Measurements from ENCODE around the gene GNG7.
"Not testable (repeated sequence)": the region's sequence is repeated elsewhere in the genome, so short reads cannot be mapped to it uniquely, and the experiment has no call there.

The GNG7 gene

DNA sequence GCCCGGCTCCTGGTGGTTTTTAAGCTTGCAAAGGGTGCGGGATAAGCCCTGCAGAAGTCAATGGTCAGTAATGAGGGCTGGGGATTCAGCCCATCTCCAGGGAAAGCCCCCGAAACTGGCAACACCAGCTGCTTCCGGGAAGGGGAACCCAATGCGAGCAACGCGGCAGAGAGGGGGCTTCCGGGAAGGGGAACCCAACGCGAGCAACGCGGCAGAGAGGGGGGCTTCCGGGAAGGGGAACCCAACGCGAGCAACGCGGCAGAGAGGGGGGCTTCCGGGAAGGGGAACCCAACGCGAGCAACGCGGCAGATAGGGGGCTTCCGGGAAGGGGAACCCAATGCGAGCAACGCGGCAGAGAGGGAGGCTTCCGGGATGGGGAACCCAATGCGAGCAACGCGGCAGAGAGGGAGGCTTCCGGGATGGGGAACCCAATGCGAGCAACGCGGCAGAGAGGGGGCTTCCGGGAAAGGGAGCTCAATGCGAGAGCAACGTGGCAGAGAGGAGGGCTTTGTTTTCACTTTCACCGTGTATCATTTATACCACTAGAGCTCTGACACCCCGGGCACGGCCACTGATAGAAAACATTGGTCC lies 80.0 kb downstream of the GNG7 start:
- not testable (repeated sequence) for DNase-seq (ENCODE audit: low read depth in 2 of 2)

DNA sequence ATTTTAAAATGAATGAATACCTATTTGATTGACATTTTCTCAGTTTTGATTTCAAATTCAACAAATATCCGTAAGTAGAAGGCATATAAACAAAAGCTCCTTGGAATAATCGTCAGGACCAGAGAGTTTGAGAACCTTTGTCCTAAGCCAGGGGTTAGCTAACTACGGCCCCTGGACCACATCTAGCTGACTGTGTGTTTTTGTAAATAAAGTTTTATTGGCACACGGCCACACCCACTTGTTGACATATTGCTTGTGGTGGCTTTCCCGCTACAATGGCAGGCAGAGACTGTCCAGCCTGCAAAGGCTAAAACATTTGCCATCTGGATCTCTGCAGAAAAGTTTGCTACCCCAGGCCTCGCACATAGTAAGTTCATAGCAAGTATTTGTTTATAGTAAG lies 83.4 kb downstream of the GNG7 start:
- DNase-seq (ENCODE audit: low read depth in 2 of 2), result no peak

DNA sequence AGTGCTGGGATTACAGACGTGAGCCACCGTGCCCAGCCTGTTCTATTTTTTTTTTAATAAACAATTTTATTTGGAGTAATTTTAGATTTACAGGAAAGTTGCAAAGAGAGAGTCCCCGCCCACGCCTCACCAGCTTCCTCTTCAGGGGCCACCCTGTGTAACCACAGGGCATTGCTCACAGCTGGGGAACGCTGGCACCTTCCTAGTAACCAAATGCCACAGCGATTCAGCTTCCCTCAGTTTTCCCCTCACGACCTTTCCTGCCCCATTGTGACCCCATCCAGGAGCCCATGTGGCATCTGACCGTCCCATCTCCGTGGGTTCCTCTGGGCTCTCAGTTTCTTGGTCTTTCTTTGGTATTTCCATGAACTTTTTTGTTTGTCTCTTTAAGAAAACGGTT lies 83.9 kb downstream of the GNG7 start:
- DNase-seq (ENCODE audit: low read depth in 2 of 2), result peak; percentile 82 to 83

DNA sequence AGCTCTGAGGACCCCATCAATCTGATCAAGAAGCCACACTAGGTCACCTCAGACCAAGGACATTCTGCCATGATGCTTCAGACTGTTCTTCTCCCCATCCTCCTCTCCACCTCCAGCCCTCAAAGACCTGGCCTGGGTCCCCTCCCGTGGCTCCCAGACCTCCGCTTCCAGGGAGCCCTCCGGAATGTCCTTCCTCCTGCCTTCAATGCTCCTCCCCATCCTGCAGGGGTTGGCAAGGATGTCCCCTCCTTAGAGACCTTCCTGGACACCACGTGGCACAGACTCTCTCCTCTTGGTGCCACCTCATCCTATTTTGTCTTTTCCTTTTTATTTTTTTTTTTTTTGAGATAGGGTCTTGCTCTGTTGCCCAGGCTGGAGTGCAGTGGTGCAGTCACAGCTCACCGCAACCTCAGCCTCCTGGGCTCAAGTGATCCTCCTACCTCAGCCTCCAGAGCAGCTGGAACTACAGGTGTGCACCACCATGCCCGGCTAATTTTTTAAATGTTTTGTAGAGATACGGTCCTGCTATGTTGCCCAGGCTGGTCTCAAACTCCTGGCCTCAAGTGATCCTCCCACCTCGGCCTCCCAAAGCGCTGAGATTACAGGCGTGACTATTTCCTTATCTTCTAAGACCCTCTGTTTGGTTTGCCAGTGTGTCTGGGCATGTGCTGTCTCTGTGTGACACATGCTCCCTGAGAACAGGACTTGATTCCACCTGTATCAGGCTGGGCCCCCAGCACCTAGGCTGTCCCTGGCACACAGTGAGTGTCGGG lies 84.9 kb downstream of the GNG7 start:
- DNase-seq (ENCODE audit: low read depth in 2 of 2), result no peak

DNA sequence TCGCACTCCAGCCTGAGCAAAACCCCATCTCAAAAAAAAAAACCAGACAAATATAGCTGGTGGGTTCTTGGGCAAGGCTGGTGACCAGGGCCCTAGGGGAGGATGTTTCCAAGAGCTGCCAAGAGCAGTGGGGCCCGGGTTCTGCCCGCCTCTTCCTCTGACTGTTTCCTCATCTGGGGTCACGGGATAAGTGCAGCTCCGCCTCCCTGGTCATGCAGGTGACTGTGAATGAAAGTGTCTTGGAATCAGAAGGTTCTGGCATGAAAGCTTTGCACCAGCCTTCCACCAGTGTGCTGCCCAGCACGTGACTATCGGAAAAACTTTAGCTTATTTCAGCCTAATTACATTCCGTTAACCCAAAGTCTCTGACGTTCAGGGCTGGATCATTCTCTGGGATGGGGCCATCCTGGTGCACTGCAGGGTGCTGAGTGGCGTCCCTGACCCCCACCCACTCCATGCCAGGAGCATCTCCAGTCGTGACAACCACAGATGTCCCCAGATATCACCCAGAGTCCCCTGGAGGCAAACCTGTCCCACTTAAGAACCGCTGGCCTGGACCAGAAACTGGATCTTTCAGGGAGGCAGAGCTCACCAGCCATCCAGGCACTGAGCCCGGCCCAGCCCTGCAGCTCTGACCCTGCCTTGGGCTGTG lies 85.6 kb downstream of the GNG7 start:
- DNase-seq (ENCODE audit: low read depth in 2 of 2), result no peak

DNA sequence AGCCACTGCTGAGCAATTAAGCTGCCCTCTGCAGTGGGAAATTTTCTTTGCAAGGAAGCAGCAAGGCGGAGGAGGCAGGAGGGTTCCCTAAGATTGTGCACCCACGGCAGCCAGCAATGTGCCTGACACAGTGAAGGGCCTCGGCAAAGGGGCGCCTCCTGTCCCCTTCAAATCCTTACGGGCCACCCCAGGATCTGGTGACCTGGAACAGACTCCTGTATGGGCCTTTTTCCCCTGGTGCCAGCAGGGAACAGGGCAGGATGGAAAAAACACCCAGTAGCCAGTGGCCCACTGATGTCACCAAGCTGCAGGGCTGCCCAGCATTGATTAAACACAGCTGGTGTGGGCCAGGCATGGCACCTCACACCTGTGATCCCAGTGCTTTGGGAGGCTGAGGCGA lies 86.7 kb downstream of the GNG7 start:
- no peak for DNase-seq (ENCODE audit: low read depth in 2 of 2)

DNA sequence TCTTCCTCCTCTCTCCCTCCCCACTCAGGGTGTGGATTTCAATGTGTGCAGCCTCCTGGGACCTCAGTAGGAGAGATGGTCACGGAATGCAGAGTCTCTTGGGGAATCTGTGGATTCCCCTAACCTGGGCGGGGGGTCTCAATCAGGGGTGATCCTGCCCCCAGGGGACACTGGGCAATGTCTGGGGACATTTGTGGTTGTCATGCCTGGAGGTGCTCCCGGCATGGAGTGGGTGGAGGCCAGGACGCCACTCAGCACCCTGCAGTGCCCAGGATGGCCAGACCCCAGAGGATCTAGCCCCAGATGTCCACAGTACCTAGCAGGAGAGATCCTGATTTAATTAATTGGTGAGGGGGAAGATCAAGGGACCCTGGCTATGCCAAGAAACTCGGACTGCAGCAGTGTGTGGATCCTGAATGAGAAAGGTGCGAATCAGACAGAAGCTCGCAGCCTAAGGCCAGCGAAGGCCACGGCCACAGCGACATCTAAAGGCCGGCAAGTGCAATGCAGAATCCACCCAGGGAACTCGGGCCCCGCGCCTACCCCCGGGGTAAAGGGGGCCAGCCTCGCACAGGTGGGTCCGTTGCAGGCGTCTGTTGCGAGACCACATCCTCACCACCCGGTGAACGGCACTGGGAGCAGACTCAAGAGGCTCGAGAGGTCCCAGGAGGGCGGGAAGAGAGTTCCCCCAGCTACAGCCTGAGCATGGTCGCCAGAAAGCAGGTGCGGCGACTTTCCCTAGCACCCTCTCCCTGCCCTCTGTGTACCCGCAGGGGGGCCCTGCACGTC lies 88.8 kb downstream of the GNG7 start:
- DNase-seq (ENCODE audit: low read depth in 2 of 2), result peak; percentile 56 to 58

DNA sequence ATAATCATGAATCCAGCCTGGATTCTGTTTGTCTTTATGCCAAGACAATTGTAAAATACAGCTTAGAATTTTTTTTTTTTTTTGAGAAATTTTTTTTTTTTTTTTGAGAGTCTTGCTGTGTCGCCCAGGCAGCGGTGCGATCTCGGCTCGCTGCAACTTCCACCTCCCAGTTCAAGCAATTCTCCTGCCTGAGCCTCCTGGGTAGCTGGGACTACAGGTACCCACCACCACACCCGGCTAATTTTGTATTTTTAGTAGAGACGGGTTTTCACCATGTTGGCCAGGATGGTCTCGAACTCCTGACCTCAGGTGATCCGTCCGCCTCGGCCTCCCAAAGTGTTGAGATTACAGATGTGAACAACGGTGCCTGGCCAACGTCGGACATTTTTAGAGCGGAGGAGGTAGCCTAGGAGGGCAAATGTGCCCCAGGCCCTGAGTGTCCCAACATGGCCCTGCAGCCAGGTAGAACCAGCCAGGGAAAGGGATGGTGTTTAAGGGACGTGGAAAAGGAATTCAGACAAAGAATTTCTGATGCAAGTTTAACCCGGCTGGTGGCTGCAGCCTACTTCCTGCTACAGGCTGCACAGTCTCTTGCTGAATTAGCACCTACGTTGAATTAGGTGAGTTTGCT lies 89.8 kb downstream of the GNG7 start:
- DNase-seq (ENCODE audit: low read depth in 2 of 2), result no peak

DNA sequence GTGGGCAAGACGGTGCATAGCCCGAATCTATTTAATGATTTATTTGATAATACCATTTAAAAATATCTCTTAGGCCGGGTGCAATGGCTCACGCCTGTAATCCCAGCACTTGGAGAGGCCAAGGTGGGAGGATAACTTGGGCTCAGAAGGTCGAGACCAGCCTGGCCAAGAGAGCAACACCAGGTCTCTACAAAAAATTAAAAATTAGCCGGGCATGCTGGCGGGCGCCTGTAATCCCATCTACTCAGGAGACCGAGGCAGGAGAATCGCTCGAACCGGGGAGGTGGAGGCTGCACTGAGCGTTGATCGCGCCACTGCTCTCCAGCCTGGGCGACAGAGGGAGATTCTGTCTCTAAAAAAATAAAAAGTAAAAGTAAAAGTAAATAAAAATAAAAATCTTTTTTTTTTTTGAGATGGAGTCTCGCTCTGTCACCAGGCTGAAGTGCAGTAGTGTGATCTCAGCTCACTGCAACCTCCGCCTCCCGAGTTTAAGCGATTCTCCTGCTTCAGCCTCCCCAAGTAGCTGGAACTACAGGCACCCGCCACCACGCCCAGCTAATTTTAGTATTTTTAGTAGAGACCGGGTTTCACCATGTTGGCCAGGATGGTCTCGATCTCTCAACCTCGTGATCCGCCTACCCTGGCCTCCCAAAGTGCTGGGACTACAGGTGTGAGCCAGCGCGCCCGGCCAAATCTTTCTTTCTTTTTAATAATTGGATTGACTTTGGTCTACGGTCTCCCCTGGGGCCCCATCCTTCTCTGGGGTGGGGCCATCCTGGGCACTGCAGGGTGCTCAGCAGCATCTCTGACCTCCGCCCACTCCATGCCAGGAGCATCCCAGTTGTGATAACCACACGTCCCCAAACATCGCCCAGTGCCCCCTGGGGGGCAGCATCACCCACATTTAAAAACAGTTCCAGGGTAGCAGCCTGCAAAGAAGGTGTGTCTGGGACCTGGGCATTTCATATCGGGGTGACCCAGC lies 90.7 kb downstream of the GNG7 start:
- DNase-seq (ENCODE audit: low read depth in 2 of 2), result no peak

DNA sequence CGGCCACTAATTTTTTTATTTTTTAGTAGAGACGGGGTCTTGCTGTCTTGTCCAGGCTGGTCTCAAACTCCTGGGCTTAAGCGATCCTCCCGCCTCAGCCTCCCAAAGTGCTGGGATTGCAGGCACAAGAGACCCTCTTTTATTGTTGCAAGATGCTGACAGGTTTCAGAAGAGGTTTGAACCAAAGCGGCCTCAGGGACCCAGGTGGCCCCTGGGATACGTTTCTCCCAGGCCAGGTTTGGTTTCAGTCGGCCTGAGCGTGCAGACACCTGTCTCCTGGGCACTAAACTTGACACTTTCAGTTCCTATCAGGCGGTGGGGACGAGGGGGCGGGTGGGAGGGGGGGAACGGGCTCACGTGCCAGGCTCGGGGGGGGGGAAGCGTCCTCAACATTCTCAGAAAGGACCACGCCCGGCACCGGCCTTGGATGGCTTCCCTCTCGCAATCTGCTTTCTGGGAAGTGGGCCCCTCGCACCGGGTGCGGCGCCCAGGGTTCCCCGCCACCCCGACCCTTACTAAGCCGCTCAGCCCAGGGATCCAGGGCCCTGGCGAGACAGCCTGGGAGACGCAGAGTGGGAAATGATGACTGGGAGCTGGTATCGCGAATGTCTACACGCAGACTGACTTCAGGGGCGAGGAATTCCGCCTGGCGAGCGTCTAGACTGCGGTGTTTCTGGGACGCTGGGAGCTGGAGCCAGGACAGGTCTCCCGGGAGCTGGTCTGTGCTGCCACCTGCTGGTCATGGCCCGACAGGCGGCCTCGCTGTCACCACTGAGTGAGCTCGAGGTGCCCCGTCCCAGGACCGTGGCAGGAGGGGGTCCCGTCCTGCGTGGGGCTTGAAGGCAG lies 91.6 kb downstream of the GNG7 start:
- peak; percentile 89 to 93 for DNase-seq (ENCODE audit: low read depth in 2 of 2)

DNA sequence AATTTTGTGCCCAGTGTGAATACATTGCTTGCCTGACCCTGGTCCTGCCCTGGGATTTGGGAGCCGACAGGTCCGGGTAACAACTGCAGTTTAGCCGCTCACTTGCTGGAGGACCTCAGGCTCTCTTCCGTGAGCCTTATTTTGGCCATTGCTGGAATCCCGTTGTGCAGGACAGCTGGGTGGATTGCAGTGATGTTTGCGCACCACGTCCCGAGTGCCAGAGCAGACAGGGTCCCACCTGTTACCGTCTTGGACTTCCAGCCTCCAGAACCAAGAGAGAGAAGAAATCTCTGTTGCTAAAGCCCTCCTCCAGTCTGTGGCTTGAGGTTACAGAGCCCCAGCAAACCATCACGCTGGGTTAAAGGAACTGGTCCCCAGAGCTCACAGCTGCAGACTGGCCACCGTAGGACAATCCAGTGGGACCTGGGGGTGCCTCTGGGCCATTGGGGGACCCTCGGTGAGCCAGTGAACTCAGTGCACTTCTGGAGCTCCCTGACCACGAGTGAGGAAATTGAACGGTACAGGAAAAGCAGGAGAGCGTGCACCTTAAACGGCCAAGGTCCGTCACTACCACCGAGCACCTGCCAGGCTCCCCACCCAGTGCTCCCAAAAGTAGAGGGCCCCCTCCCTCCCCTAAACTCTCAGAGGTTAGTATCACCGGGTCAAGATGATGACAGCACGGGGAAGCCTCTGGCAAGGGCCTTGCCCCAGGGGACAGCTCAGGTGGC lies 92.9 kb downstream of the GNG7 start:
- DNase-seq (ENCODE audit: low read depth in 2 of 2), result no peak

DNA sequence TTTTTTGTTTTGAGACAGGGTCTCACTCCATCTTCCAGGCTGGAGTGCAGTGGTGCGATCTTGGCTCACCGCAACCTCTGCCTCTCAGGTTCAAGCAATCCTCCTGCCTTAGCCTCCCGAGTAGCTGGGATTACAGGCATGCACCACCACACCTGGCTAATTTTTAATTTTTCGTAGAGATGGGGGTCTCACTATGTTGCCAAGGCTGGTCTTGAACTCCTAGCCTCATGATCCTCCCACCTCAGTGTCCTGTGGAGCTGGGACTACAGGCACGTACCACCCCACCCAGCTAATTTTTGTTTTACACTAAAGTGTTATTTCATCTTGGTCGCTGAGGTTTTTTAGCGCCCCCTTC lies 93.5 kb downstream of the GNG7 start:
- not testable (repeated sequence) for DNase-seq (ENCODE audit: low read depth in 2 of 2)

DNA sequence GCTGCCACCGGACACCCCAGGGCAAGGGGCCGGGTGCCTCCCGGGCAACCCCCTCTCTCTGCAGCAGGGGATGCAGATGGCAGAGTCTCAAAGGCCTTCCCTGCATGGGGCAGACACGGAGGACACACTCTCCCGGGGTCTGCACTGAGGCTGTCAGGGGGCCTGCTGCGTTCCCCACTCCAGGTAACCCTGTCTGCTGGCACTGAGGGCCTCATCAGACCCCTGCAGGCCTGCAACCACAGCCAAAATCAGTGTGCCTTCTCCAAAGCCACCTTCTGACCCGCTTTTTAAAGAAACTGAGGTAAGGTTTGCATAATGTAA lies 93.9 kb downstream of the GNG7 start:
- DNase-seq (ENCODE audit: low read depth in 2 of 2), result no peak

DNA sequence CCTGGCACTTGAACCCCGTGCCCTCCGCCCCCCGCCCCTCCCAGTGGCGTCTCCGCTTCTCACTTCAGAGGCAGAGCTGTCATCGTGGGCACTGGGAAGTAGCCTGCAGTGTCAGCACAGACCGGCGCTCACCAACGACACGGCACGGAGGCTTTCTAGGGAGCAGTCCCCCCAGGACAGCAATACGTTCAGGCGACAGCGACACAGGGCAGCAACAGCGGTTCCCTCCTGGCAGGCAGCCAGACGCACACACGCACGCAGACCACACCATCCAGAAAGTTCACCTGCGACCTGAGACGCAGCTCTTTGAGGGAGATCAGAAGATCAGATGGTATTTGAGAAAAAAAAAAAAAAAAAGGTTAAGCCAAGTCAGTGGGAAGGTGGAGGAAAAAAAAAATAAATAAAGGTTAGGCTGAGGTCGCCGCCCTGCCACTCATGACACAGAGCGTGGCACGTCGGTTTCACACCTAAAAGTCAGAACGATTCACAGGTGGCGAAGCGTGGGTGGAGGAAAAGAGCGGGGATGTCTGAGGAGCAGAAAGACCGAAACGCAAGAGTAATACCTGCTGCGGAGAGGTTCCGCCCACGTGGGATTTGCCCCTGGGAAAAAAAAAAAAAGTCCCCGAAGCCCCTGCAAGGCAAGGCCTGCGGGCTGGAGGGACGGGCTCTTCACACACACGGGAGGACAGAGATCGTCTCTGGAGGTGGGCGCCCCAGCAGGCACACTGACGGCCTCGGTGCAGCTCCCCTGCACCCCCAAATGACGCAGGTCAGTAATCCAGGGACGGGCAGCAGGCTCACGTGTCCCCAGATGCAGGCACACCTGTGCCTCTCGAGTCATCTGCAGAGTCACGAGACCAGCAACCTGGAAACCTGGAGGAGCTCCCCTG lies 94.5 kb downstream of the GNG7 start:
- DNase-seq (ENCODE audit: low read depth in 2 of 2), result peak; percentile 82 to 89

DNA sequence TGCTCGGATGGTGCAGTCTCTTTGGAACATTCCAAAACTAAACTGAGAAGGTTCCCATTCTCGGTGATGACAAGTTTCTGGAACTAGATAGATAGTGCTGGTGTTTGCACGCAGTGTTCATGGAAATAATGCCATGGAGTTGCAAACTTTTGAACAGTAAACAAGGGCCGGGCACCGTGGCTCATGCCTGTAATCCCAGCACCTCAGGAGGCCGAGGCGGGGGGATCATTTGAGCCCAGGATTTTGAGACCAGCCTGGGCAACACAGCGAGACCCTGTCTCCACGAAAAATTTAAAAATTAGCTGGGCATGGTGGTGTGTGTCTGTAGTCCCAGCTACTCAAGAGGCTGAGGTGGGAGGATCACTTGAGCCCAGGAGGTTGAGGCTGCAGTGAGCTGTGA lies 95.7 kb downstream of the GNG7 start:
- not testable (repeated sequence) for DNase-seq (ENCODE audit: low read depth in 2 of 2)

DNA sequence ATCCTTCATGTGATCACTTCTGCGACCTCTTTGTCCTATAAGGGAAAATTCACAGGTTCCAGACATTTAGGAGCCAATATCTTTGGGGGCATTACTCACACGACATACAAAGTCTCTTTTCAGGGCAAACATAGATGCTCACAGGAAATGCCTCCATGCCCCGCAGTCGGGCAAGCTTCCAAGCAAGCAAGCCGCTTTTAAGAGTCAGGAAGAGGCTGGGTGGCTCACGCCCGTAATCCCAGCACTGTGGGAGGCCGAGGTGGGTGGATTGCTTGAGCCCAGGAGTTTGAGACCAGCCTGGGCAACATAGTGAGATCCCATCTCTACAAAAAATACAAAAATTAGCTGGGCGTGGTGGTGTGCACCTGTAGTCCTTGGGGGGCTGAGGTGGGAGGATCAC lies 96.6 kb downstream of the GNG7 start:
- DNase-seq (ENCODE audit: low read depth in 2 of 2), result not testable (repeated sequence)

DNA sequence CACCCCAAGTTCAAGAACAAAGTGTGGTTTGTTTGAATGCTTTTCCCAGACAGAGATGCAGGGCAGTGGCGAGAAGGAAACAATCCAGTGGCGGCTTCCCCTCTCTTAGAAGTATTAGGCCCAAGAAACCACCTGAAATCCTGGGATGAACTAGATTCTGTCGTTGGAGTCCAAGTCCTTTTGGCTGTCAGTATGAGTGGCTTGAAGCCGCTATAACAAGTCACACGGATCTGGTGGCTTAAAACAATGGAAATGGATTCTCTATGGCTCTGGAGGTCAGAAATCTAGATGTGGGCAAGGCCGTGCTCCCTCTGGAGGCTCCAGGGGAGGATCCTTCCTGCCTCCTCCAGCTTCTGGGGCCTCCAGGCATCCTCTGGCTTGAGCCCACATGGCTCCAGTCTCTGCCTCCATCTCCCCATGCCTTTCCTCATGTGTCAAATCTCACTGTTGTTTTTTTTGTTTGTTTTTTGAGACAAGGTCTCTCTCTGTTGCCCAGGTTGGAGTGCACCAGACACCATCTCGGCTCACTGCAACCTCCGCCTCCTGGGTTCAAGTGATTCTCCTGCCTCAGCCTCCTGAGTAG lies 97.7 kb downstream of the GNG7 start:
- no peak for DNase-seq (ENCODE audit: low read depth in 2 of 2)

DNA sequence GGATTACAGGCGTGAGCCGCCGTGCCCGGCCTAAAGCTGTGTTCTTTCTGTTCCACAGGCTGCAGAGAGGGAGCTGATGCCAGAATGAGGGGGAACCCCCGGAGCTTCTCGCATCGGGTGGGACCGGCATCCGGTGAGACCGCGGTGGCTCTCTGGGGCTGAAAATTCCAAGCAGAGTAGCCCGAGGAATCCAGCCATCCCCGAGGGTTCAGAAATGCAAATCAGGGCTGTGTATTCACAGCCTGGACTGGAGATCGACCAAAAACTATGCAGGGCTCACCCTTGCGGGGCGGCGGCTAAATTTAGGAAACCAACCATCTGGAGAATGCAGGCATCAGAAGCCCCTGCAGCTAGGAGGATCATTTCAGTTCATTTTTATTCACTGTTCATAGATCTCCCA lies 99.2 kb downstream of the GNG7 start:
- no peak for DNase-seq (ENCODE audit: low read depth in 2 of 2)

All from stimulated activated CD4-positive, alpha-beta T cell treated with anti-CD3 and anti-CD28 coated beads, Interleukin-1b, Interleukin-23, amount 100 ng/mL, for 4 hours (primary cell).